Measurements from ENCODE around the gene ZMYND11. TPM values are rescaled to one million over a fixed set of nuclear protein-coding genes. Genes with fewer than 3 reads are reported as not detected.

ZMYND11 gene
- total and polyA plus RNA-seq, 9 of the 15 experiments (the other 6 are each of a cell fraction or from before 2014, with no cell fraction given) = 2.7 to 13.8 (median 8.8) TPM

- H4K20me1 ChIP-seq (replicated peaks; ENCODE audit: control insufficient read depth, insufficient read depth, low read length) = no peaks in the 10 kb centered on the region
- H3K79me2 ChIP-seq (ENCODE audit: control insufficient read depth, insufficient read depth, low read length) = no peaks in the 10 kb centered on the region
- H3K36me3 ChIP-seq (ENCODE audit: control insufficient read depth, insufficient read depth, low read length) = no peaks in the 10 kb centered on the region
- H3K9ac ChIP-seq (ENCODE audit: insufficient read depth in 1 of 2, low read depth in 2 of 2, low read length in 2 of 2) = no peak overlapping the region
- H2AFZ ChIP-seq (ENCODE audit: low read depth, low read length) = no peak overlapping the region
- H3K9me1 ChIP-seq (ENCODE audit: control insufficient read depth, insufficient read depth, low read length) = no peaks in the 10 kb centered on the region
- ChIA-PET CTCF (ENCODE audit: low intra/inter-chr PET ratio) (no interaction called here), POLR2A (interaction anchor here (0.6 kb wide), 1 partner anchor 1287 kb away, joined by 3 read pairs; no protein-coding TSS in a partner anchor)
- TF ChIP-seq ASH1L (IDR thresholded peaks at IDR 0.05; ENCODE audit: borderline replicate concordance, low read depth, partially characterized antibody) (no peak), FOSL1 (tag; conservative IDR thresholded peaks at IDR 0.05) (0 out of 2 replicates have a peak, but pooled peaks have one; percentile 26)
- ATAC-seq (no peak), FAIRE-seq (no peak), DNase-seq (ENCODE audit: extremely low read depth in 1 of 4, low spot score in 3 of 4) (no peak)
- H3K4me1 ChIP-seq (replicated peaks in 1 of 2; ENCODE audit: control insufficient read depth in 2 of 2, insufficient read depth in 2 of 2, low read length in 2 of 2) = no peaks in the 10 kb centered on the region
- H3K27ac ChIP-seq (ENCODE audit: extremely low read depth, low read depth, low read length) = no peak overlapping the region
- H3K4me3 ChIP-seq = no peak overlapping the region
- BruUV-seq (replicated peaks) = no TSS peak
- H3K4me2 ChIP-seq (ENCODE audit: insufficient read depth, low read length) = no peak overlapping the region
- no peaks in the 10 kb centered on the region for H3K27me3 ChIP-seq (ENCODE audit: control insufficient read depth in 2 of 2, insufficient read depth in 2 of 2, low read length in 2 of 2)
- intact Hi-C loops (cut with micrococcal nuclease) (no loop called here), in situ Hi-C loops (cut with MboI) (no loop called here)
- no peaks in the 10 kb centered on the region for H3K9me3 ChIP-seq (replicated peaks; ENCODE audit: control insufficient read depth, insufficient read depth, low read depth, low read length)
- WGBS (ENCODE audit: insufficient coverage, low coverage, missing lambda C conversion rate) = 63% methylated on average over 5 of the region's 5 CpGs
Measured at GRCh38 chr10:154348-154747, 19.1 kb downstream of the ZMYND11 start.

- no peaks in the 10 kb centered on the region for H3K27me3 ChIP-seq (ENCODE audit: control insufficient read depth in 2 of 2, insufficient read depth in 2 of 2, low read length in 2 of 2)
- CTCF ChIA-PET (ENCODE audit: low intra/inter-chr PET ratio) = no interaction called here
- H3K9me3 ChIP-seq (replicated peaks; ENCODE audit: control insufficient read depth, insufficient read depth, low read depth, low read length) = no peaks in the 10 kb centered on the region
- intact Hi-C loops (cut with micrococcal nuclease) (no loop called here), in situ Hi-C loops (cut with MboI) (no loop called here)
- no peaks in the 10 kb centered on the region for H3K36me3 ChIP-seq (ENCODE audit: control insufficient read depth, insufficient read depth, low read length)
- no peak for ATAC-seq
- no peaks in the 10 kb centered on the region for H3K79me2 ChIP-seq (ENCODE audit: control insufficient read depth, insufficient read depth, low read length)
- POLR2A ChIA-PET = no interaction called here
- no peak overlapping the region for H3K9ac ChIP-seq (ENCODE audit: insufficient read depth in 1 of 2, low read depth in 2 of 2, low read length in 2 of 2)
- no peak for FAIRE-seq
- H3K4me3 ChIP-seq = no peak overlapping the region
- no peaks in the 10 kb centered on the region for H3K4me1 ChIP-seq (replicated peaks in 1 of 2; ENCODE audit: control insufficient read depth in 2 of 2, insufficient read depth in 2 of 2, low read length in 2 of 2)
- no TSS peak for BruUV-seq (replicated peaks)
- H3K4me2 ChIP-seq (ENCODE audit: insufficient read depth, low read length) = no peak overlapping the region
- H3K9me1 ChIP-seq (ENCODE audit: control insufficient read depth, insufficient read depth, low read length) = no peaks in the 10 kb centered on the region
- DNase-seq (ENCODE audit: extremely low read depth in 1 of 4, low spot score in 3 of 4) = no peak
- no peak overlapping the region for H3K27ac ChIP-seq (ENCODE audit: extremely low read depth, low read depth, low read length)
- H2AFZ ChIP-seq (ENCODE audit: low read depth, low read length) = no peak overlapping the region
- TF ChIP-seq ZNF589 (CRISPR knock-in tag; IDR thresholded peaks at IDR 0.05; ENCODE audit: low read depth) (no peak), MCM2 (IDR thresholded peaks at IDR 0.05; ENCODE audit: low read depth) (no peak), USF2 (CRISPR knock-in tag; IDR thresholded peaks at IDR 0.05) (no peak)
- no peaks in the 10 kb centered on the region for H4K20me1 ChIP-seq (replicated peaks; ENCODE audit: control insufficient read depth, insufficient read depth, low read length)
Measured at GRCh38 chr10:167383-167782, 32.1 kb downstream of the ZMYND11 start.

Measured in K562 (cell line).